ENCODE data around the gene SDK2.

Gene SDK2

DNA sequence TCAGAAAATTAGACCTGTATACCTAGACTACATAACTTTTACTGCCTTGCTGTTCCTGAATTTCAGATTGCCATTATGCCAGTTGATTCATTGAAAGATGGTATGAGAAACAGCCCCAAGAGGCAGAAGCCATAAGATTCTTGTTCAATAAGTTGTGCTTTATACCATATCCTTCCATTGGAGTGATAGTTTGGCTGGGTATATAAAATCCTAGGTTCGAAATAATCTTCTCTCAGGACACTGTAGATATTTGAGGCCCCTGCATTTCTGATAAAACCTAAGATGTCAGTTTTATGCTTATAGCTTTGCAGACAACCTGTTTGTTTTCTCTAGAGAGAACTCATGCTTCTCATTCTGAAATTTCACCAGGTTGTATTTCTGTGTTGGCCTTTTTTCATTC is 9.6 kb upstream of the SDK2 start:
- no peak for DNase-seq (ENCODE audit: low read depth in 2 of 2)

DNA sequence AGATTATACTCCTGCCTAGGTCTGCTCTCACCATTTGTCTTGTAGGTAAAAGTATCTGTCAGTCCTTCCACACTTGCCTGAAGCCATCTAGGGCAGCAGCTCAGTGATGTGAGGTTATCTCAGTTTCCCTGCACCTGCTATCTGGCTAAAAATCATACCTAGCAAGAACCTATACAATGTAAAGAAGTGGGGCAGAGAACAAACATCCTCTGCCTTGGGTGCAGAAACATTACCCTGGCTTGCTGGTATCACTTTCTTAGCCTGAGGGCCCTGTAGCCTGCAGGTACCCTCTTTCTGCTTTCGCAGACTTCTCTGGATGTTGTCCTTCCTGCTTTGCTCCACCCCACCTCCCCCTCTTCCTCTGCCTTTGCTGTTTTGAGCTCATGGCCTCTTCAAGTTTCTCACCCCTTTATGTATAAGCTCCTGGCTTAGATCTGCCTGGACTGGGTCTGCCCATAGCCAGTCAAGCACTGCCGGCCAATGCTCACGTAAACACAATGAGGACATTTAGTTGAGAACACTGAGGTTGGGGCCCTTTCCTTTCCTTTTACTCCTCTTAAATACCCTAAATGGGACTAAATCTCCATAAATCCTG is 8.7 kb upstream of the SDK2 start:
- no peak for DNase-seq (ENCODE audit: low read depth in 2 of 2)

DNA sequence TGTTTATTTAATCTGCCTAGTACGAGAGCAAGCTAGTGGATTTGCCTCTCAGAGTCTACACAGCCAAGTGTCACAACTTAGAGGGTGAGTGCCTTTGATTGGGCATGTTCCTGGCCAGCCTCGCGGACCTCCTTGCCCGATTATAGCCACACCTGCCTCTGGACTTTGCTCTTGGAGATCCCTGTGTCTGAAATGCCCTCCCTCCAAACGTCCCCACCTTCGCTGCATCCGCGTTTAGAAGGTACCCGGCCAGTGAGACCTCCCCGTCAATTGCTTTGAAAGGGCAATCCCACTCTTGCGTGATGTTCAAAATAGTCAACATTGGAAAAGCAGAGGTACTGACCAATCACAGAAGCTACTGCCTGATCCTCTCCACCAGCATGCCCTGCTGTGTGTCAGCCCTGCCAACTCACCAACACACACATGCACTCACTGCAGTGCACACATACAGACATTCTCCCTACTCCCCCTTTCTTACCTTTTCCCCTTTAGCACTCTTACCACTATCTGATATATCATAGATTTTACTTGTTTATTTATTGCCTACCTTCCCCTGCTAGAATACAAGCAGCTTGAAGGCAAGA is 6.5 kb upstream of the SDK2 start:
- no peak for DNase-seq (ENCODE audit: low read depth in 2 of 2)

DNA sequence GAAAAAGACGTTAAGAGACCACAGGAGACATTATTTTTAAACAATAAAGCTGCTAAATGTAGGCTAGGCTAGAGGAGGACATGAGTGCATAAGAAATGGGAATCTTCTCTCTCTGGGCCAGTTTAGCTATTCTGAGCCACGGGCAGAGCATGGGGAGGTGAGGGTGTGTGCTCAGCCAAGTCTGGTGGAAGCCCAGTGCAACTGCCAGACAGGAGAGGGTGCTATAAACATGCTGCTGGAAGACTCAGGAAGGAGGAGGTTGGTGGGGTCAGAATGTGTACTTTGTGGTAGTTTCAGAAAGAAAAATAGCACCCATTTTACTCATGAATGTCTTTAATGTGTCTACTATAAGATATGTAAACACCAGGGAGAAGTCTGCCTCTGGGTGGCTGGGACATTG is 5.9 kb upstream of the SDK2 start:
- no peak for DNase-seq (ENCODE audit: low read depth in 2 of 2)

DNA sequence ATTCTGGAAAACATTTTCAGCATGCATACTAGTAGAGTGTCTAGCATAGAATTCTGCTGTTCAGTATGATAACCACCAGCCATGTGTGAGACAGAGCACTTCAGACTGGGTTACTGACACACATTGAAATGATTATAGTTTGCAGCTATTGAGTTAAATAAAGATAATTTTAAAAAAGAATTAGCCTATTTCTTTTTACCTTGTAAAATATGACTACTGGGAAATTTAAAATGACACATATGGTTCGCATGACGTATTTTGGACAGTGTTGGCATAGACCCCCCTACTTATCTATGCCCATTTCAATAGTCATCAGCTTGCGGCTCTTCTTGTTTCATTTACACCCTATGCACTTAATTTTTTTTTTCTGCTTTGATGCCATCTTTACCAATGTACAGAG is 4.7 kb upstream of the SDK2 start:
- no peak for DNase-seq (ENCODE audit: low read depth in 2 of 2)

DNA sequence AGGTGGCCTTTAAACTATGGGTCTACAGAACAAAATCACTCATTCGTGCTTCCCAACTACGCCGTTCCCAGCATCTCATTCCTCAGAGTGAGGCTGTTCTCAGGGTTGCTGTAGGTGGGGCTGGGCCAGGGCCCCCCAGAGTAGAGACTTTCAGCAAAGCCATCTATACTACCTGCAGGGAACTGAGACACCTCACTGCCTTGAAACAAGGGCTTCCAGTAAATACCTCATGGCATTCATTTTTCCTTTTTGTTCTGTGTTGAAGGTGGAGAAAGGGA is 4.2 kb upstream of the SDK2 start:
- DNase-seq (ENCODE audit: low read depth in 2 of 2): no peak

DNA sequence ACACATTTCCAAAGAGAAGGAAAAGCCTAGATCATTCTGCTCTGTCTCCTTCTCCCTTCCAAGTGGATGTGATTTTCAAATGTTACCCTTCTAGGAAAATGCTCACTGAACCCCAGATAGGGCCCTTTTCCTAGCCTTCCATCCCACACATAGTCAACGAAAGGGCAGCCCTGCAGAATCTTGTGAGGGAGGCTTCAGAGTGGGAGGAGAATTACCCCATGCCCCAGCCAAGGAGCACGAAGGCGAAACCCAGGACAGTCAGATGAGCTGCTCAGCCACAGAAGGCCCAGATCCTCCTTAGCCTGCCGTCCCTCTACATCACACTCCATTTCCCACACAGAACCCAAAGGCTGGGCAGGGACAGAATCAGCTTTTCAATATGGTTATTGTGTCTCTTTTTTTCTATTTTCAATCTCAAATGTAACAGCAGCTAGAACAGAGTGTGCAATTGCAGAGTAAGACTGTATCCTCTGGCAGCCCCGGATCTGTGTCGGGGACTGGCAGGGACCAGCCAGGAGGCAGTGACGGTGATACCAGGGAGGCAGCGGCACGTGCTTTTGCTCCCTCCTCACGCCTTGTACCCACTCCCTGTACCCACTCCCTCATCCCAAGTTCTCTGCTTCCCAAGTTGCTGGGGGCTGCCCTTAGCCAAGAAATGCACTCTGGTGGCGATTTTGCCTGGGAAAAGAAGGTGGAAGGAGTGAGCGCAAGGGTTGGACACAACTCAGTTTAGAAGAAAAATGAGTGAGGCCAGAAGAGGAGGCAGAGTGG is 3.7 kb upstream of the SDK2 start:
- DNase-seq (ENCODE audit: low read depth in 2 of 2): no peak

DNA sequence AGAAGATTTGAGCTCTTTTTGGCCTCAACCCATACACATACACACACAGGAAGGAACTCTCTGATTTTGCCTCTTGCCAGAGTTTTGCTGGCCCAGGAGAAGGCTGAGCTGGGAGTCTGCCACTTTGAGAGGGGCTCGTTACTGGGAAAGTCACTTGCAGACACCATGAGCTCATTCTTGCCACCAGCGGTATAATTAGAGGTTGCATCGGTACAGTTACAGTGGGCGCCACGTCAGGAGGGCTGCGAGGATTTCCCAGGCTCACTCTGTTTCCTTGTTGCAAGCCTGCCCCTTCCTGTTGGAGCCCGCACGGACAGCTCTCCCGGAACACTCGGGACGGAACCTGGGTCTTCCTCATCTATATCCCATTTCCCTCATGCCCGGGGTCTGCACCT is 3.1 kb upstream of the SDK2 start:
- no peak for DNase-seq (ENCODE audit: low read depth in 2 of 2)

DNA sequence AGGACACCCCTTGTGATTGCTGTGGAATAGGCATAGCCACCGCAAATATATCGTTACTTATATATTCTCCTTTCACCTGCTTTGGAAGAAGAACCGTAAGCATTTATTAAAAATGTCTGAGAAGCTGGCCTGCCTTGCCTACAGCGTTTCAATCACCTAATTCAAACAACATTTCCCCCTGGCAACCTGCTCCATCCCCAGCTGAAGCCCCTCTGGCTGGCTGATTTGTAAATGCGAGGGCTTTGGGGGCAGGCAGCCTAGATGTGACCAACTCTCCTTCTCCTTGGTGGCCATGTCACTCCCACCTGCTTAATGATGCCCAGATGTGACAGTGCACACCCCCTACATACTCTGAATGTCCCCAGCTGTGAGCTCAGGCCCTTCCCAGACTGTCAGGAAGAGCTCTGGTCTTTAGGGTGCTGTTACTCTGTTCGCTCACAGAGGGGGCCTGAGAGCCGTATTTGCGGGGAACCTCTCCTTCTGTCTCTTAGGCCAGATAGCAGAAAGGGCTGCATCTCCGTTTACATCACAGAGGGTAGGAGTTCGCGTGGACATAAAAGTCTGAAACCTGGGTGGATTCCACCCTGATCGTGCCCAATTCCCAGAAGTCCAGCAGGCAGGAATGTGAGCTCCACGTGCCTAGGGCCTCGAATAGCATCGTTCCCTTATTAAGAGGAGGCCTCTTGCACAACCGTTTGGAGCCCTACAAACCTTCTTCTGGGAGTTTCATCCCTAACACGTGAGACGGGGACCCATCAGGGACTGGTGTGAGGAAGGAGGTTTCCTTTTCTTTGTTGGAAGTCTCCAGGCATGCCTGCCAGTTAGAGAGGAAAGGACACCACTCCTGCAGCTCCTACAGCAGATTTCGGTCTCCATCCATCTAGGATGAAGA is 2.4 kb upstream of the SDK2 start:
- no peak for DNase-seq (ENCODE audit: low read depth in 2 of 2)

DNA sequence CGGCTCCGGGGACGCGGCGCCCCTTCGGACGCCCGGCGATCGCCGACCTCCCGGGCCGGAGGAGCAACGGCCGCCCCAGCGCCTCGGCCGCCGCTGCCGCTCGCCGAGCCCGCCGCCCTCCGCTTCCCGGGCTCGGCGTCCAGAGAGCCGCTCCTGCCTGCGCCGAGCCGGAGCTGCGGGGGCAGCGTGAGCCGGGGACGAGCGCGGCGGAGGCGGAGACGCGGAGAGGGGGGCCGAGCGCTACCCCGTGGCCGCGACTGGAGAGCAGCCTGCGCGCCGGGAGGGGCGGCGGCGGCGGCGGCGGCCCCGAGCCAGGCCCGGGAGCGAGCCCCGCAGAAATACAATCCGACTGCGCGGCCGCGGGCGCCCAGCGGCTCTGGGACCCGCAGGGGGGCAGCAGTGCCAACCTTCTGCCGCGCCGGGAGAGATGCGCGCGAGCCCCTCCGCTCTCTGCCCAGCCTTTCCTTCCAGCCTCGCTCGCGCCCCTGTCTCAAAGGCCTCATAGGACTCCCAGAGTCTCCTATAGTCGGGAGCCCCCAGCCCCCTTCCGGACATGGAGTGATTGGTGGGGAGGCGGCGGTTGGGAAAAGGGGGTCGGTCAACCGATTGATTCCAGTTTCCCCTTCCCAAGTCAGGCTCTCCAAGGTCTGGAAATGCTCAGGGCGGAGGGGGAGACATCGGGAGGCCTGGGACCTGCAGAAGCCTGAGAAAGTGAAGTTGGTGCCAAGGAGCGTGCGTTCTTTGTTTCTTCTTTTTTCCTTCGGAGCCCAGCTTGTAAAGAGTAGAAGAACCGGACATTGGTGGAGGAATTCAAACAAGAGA is 1.0 kb upstream of the SDK2 start:
- DNase-seq (ENCODE audit: low read depth in 2 of 2): no peak

DNA sequence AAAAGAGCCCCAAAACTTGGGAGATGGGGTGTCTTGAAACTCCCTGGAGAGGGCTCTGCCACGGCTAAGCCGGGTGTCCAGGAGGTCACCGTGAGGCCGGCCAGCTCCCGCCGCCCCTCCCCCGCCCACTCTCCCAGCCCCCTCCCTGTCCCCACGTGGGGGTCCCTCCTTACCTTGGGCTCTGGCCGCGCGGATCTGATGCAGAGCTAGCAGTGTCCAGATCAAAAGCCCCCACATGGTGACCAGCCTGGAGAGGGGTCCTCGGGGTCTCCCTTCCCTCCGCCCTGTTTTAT is 447 bp downstream of the SDK2 start:
- no peak for DNase-seq (ENCODE audit: low read depth in 2 of 2)

DNA sequence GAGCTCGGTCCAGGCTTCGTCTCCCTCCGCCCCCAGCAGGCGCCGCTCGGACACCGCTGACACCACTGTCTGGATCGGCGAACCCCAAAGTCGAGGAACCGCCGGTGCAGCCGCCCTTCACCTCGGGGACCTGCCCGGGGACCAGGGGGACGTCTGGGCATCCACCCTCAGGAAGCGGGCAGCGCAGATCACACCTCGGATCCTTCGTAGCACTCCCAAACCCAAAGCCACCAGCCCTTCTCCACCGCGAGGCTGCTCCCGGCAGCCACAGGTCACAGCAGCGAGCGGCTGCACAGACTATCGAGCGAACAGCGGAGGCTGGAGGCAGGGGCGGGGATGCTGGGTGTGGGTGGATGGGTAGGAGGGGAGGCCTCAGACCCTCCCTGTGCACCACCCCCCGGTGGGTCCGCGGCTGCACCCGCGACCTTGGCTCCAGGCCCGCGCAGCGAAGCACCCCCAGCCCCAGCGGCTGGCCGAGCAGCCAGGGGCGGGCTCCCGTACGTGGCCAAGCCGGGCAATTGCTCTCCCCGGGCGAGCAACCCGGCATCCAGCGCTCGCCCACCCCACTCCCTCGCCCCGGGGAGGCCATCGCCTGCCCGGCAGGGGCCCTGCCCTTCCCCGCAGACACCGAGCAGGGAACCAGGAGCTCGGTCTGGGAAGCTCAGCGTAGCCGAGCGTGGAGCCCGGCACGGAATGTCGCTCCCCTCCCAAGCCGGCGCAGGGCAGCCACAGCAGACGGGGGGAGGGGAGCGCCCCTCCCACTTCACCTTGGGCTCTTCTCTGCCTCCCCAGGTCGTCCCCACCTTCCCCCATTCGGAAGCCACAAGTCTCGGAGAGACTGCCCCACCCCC is 1.0 kb downstream of the SDK2 start:
- DNase-seq (ENCODE audit: low read depth in 2 of 2): no peak

DNA sequence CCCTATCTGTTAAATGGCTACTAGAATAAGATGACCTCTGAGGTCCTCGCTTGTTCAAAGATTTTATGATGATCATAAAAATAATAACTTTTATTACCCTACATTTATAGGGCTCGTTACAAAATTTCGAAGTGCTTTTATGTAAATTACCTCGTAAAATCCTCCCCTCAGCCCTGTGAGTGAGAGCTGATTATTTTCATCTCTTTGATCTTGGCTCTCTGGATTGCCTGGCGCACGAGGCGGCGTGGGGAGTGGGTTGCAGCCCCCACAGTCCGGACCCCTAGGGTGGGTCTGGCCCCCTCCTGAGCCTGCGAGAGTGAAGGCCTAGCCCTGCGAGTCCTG is 1.6 kb downstream of the SDK2 start:
- no peak for DNase-seq (ENCODE audit: low read depth in 2 of 2)

DNA sequence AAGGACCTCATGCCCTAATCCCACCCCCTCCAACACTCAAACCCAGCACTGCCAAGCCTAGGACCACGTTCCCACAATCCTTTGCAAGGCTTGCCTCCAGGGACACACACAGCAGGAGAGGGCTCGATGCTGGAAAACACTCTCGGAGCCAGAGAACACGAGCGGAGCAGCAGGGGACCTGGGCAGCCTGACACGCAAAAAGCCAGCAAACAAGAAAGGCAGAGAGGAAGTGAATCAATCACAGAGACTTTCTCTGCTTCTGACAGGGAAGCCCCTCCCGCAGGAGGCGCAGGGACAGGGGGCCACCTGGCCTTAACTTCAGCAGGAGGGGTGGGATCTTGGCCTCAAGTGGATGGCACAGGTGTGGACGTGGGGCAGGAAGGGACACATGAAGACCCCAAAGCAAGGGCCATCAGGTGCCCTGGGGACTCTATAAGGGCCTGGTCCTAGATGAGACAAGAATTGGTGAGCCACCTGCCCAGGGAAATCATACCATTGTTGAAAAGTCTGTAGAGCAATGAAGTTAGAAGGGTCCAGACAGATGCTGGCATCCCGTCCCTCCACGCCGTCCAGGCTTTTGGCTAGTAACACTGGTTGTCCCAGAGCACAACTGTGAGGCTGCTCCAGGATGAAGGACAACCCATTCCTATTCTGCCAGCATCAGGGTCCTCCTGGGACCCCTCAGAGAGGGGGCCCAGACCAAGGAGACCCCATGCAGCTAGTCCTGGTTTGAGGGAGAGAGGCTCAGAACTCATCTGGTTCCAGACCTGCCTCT is 2.2 kb downstream of the SDK2 start:
- no peak for DNase-seq (ENCODE audit: low read depth in 2 of 2)

DNA sequence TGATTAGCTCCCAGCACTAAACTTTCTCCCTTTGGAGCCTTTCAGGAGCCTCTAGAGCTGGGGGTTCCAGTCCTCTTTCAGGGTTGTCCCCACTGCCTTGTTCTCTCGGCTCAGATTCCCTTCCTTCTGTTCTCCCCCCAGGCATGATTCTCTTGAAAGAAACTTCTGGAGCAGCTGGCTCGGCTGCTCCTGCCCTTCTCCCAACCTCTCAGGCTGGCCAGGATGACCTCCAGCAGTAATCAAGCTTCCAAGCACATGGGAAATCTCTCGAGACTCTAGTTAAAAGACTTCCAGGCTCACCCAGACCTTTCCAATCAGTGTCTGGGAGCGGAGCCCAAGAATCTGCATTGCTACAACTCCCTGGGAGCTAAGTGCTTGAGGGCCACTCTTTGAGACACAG is 3.6 kb downstream of the SDK2 start:
- DNase-seq (ENCODE audit: low read depth in 2 of 2): no peak

DNA sequence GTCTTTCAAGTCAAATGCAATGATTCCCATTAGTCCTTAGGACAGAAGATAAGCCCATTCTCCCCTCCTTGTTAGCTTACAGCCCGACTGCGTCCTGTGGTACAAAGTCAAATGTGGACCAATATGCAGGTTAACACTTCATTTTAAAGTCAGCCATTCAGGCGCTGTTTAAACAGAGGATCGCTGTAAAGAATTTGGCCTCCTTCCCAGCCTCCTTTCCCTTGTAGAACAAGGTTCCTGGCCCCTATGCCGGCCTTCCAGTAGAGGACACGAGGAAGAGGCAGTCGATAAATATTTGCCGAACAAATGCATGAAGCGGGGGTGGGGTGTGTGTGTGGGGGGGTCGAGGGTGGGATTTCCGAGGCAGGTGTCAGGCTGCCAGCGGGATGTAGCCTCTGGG is 4.3 kb downstream of the SDK2 start:
- DNase-seq (ENCODE audit: low read depth in 2 of 2): no peak

DNA sequence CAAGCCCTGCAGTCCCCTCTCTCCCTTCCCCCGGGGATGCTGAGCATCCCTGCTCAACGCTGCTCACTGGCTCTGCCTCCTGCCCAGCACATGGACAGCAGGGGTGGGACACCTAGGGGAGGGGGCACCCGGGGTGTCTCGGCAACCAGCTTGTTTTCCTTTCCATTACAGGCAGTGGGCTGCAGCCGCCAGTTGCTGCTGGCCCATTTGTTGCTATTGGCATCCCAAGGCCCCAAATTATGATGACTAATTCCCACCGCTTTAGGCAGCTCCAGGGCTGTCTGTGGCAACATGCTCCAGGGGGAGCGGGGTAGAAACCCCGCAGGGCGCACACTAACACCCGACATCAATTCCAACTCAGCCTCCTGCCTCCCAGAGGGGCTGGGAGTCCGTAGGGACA is 4.9 kb downstream of the SDK2 start:
- no peak for DNase-seq (ENCODE audit: low read depth in 2 of 2)

DNA sequence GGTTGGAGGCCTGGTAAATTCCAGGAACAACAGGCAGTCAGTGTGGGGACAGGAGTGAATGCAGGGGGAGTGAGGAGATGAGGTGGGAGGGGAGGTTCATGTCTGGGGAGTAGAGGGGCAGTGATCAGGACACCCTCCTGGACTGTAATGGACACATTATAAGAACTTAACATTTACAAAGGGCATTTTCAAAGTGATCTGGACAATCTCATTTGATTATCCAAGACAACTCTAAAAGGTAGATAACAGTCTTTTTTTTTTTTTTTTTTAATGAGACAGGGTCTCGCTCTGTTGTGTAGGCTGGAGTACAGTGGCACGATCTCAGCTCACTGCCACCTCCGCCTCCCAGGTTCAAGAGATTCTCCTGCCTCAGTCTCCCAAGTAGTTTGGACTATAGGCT is 5.7 kb downstream of the SDK2 start:
- no peak for DNase-seq (ENCODE audit: low read depth in 2 of 2)

DNA sequence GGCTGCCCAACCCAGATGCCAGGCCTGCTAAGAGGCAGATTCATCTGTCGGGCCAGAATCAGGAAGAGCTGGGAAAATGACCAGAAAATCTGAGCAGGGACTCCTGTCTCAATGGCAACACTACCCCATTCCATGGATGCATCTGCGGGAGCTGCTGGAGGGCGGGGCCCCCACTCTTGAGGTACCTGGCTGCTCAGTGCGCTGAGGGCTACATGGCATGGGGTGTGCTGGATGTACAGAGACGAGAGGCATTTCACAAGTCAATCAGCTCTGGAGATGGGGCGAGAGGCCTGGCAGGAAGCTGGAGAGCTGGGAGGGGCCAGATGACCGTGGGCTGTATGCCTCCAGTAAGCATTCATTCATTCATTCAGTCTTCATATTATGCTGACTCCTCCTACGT is 6.4 kb downstream of the SDK2 start:
- no peak for DNase-seq (ENCODE audit: low read depth in 2 of 2)

DNA sequence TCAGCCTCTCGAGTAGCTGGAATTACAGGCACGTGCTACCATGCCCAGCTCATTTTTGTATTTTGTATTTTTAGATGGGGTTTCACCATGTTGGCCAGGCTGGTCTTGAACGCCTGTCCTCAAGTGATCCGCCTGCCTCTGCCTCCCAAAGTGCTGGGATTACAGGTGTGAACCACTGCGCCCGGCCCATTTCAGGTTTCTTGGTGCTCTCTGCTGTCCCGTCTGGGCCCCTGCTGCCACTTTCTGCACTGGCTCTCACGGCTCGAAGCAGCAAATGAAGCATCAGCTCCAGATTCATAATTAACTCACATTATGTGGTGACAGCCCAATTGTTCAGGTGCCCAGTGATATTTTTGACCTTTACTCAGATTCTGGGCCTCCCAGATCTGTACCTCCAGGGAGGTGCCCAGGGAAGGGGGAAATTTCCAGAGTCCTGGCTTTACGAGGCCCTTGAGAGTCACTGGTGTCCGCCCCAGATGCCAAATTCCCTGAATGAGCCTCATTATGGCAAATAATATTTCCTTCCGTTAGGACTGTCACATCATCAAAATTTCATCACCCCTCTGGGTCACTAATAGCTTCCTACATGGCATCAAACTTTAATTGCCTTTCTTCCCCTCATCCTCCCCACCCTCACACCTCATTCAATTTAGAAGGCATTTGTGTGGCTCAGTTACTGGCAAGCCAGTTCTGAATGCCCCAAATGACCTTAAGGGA is 9.0 kb downstream of the SDK2 start:
- no peak for DNase-seq (ENCODE audit: low read depth in 2 of 2)

All from activated CD4-positive, alpha-beta T cell treated with anti-CD3 and anti-CD28 coated beads for 24 hours (primary cell).